GM12878 (cell line): ENCODE results near the gene NRG3. TPM values are rescaled to one million over a fixed set of nuclear protein-coding genes. Genes with fewer than 3 reads are reported as not detected.

Source experiments
- ATAC-seq: fragments of 200-7000 bp; cut with Tn5 transposase; 3 replicates; pipeline ENCODE4 v1.9.1; 2020; ENCODE audit warnings: mild to moderate bottlenecking, moderate library complexity
- BruUV-seq: library from RNA; stranded (reverse); fragments of 400-500 nt; replicated peaks from 2 replicates; lab custom pipeline; 2021; lab: Mats Ljungman, UMichigan
- CTCF ChIA-PET: fragments of 300-600 bp; sonication (Branson Sonifier 250); formaldehyde crosslinking; extraction: SDS; loops from one replicate; lab custom pipeline; 2021; ENCODE audit warnings: inconsistent platforms; lab: Yijun Ruan, JAX
- POLR2A ChIA-PET: fragments of 350-600 bp; formaldehyde crosslinking; extraction: SDS; loops from one replicate; lab custom pipeline; 2021; ENCODE audit warnings: inconsistent platforms; lab: Charles Lee
- RAD21 ChIA-PET: fragments of 300-600 bp; sonication (Branson Sonifier 250); formaldehyde crosslinking; loops from one replicate; lab custom pipeline; 2023; ENCODE audit warnings: antibody characterized with exemption; ENCODE audit not compliant: unreplicated experiment; lab: Charles Lee
- SMC1A ChIA-PET: fragments of 300-600 bp; sonication (Branson Sonifier 250); formaldehyde crosslinking; loops from one replicate; lab custom pipeline; 2023; ENCODE audit not compliant: unreplicated experiment, uncharacterized antibody; lab: Charles Lee
- DNase-seq: peaks from one replicate; pipeline ENCODE4 v3.0.0-alpha.2; 2011; ENCODE audit warnings: low read depth, low spot score
- FAIRE-seq: peaks from 3 replicates; lab custom pipeline; 2011; peaks lifted over from hg19 to GRCh38; lab: Jason Lieb, UNC
- H2AFZ ChIP-seq: 2 replicates; pipeline ENCODE4 v1.6.0; 2011; ENCODE audit warnings: low read depth, low read length, control low read depth; ENCODE audit not compliant: control insufficient read depth
- H3K27ac ChIP-seq: 2 replicates; pipeline ENCODE4 v1.5.1; 2011; ENCODE audit warnings: control low read depth; ENCODE audit not compliant: control insufficient read depth, insufficient read depth
- H3K27me3 ChIP-seq, 2 experiments: replicated peaks in 1 of 2; 2 replicates each; pipeline versions ENCODE4 v1.6.0 to v1.6.1; 2011; ENCODE audit warnings: low read length in 1 of 2; ENCODE audit not compliant: control insufficient read depth in 2 of 2, insufficient read depth in 2 of 2
- H3K36me3 ChIP-seq, 2 experiments: 2 replicates each; pipeline ENCODE4 v1.5.1; 2011; ENCODE audit warnings: low read length in 1 of 2; ENCODE audit not compliant: control insufficient read depth in 2 of 2, insufficient read depth in 2 of 2
- H3K4me1 ChIP-seq: 2 replicates; pipeline ENCODE4 v1.6.1; 2011; ENCODE audit warnings: mild to moderate bottlenecking, low read length, moderate library complexity, mixed read lengths; ENCODE audit not compliant: control insufficient read depth, insufficient read depth
- H3K4me2 ChIP-seq: 2 replicates; pipeline ENCODE4 v1.6.0; 2011; ENCODE audit warnings: control low read depth; ENCODE audit not compliant: control insufficient read depth, insufficient read depth
- H3K4me3 ChIP-seq: fragments of 200-600 bp; sonication (generic); 2 replicates; pipeline ENCODE4 v1.5.1; 2016
- H3K79me2 ChIP-seq: 2 replicates; pipeline ENCODE4 v1.6.0; 2011; ENCODE audit warnings: low read length; ENCODE audit not compliant: control insufficient read depth, insufficient read depth
- H3K9ac ChIP-seq: 2 replicates; pipeline ENCODE4 v1.8.0; 2011; ENCODE audit warnings: low read length, control low read depth, mixed read lengths; ENCODE audit not compliant: control insufficient read depth, insufficient read depth
- H3K9me3 ChIP-seq: replicated peaks from 3 replicates; pipeline ENCODE4 v1.5.1; 2011; ENCODE audit warnings: mild to moderate bottlenecking, low read length; ENCODE audit not compliant: control insufficient read depth, insufficient read depth
- H4K20me1 ChIP-seq: 2 replicates; pipeline ENCODE4 v1.6.0; 2011; ENCODE audit not compliant: control insufficient read depth, insufficient read depth
- BCL11A ChIP-seq: IDR thresholded peaks from 2 replicates; pipeline ENCODE4 v1.6.1; 2011; ENCODE audit warnings: low read depth, low read length
- BMI1 ChIP-seq: fragments of 450-650 bp; IDR thresholded peaks from 2 replicates; pipeline ENCODE4 v1.6.1; 2016; ENCODE audit warnings: mild to moderate bottlenecking, moderate library complexity, borderline replicate concordance
- CEBPZ ChIP-seq: fragments of 150-350 bp; IDR thresholded peaks from 2 replicates; pipeline ENCODE4 v1.6.1; 2016; ENCODE audit warnings: low read depth, low read length
- EED ChIP-seq: sonication (generic); IDR thresholded peaks from 2 replicates; pipeline ENCODE4 v1.6.1; 2016; ENCODE audit warnings: antibody characterized with exemption, low read depth
- FOXK2 ChIP-seq: fragments of 450-650 bp; IDR thresholded peaks from 2 replicates; pipeline ENCODE4 v1.6.1; 2017; ENCODE audit warnings: mild to moderate bottlenecking, moderate library complexity
- IKZF2 ChIP-seq, 2 experiments: fragments of 450-650 bp; IDR thresholded peaks; 2 replicates each; pipeline ENCODE4 v1.6.1; 2017; ENCODE audit warnings: mild to moderate bottlenecking in 2 of 2, moderate library complexity in 2 of 2
- MEF2B ChIP-seq: fragments of 450-650 bp; IDR thresholded peaks from 2 replicates; pipeline ENCODE4 v1.6.1; 2018; ENCODE audit warnings: mild to moderate bottlenecking, moderate library complexity; ENCODE audit not compliant: partially characterized antibody, poor library complexity, severe bottlenecking
- POLR2A ChIP-seq: IDR thresholded peaks from 2 replicates; pipeline ENCODE4 v1.6.1; 2011; ENCODE audit warnings: low read depth, mild to moderate bottlenecking, low read length
- RB1 ChIP-seq: fragments of 450-650 bp; formaldehyde crosslinking; IDR thresholded peaks from 2 replicates; pipeline ENCODE4 v1.6.1; 2017; ENCODE audit warnings: mild to moderate bottlenecking, borderline replicate concordance
- SKIL ChIP-seq: fragments of 450-650 bp; IDR thresholded peaks from 2 replicates; pipeline ENCODE4 v1.6.1; 2017; ENCODE audit warnings: mild to moderate bottlenecking, low read depth, inconsistent platforms; ENCODE audit not compliant: poor library complexity, severe bottlenecking
- SMAD1 ChIP-seq: fragments of 450-650 bp; IDR thresholded peaks from 2 replicates; pipeline ENCODE4 v1.6.1; 2018; ENCODE audit warnings: mild to moderate bottlenecking, low read depth; ENCODE audit not compliant: partially characterized antibody
- SMARCA5 ChIP-seq: fragments of 450-650 bp; IDR thresholded peaks from 2 replicates; pipeline ENCODE4 v1.6.1; 2017; ENCODE audit warnings: mild to moderate bottlenecking
- SRF ChIP-seq, 2 experiments: IDR thresholded peaks; 2 replicates each; pipeline ENCODE4 v1.6.1; 2011; ENCODE audit warnings: low read depth in 2 of 2, low read length in 2 of 2, mild to moderate bottlenecking in 1 of 2, moderate library complexity in 1 of 2
- SUZ12 ChIP-seq: fragments of 200-600 bp; sonication (generic); IDR thresholded peaks from one replicate; pipeline ENCODE4 v1.6.1; 2018; ENCODE audit warnings: antibody characterized with exemption, mild to moderate bottlenecking; ENCODE audit not compliant: unreplicated experiment
- TCF3 ChIP-seq: IDR thresholded peaks from 2 replicates; pipeline ENCODE4 v1.6.1; 2012; ENCODE audit warnings: low read depth, mild to moderate bottlenecking, low read length, borderline replicate concordance; ENCODE audit not compliant: insufficient read depth
- WGBS: methylation state at CpG from one replicate; pipeline ENCODE4 v1.1.6; 2016; ENCODE audit warnings: low lambda C conversion rate; ENCODE audit not compliant: insufficient replicate concordance, insufficient coverage; ENCODE audit errors: missing lambda C conversion rate; 5-methylcytosine and 5-hydroxymethylcytosine counted together
- in situ Hi-C: fragments of 300-500 bp; cut with MboI; formaldehyde crosslinking; loops from 9 replicates; pipeline ENCODE4 v1.14.3; 2018; ENCODE audit warnings: mixed read lengths
- intact Hi-C: fragments of 100-400 bp; cut with micrococcal nuclease; formaldehyde crosslinking; loops from one replicate; pipeline ENCODE4 v1.14.2; 2022; ENCODE audit not compliant: unreplicated experiment
- polyA plus RNA-seq, 11 experiments: library from polyadenylated mRNA; depleted of rRNA in 4 of 11; unstranded in 6 of 11; stranded (reverse) in 5 of 11; fragments of >200 nt; fragmentation: Nextera tagmentation in 4 of 11; fragmentation: Illumina TruSeq in 1 of 11; extraction: Ambion mirVana in 4 of 11; extraction: Trizol in 1 of 11; gene quantifications; 1 replicate in 1 of 11; 2 replicates in 10 of 11; pipeline versions ENCODE4 v1.2.1 to v1.2.3, GENCODE V29; 2011 to 2016; ENCODE audit warnings: inconsistent platforms in 2 of 11, missing spikeins in 2 of 11, low read depth in 1 of 11
- total RNA-seq, 4 experiments: library from RNA; depleted of rRNA in 3 of 4; stranded (reverse); fragments of >200 nt in 3 of 4; fragmentation: Illumina TruSeq in 1 of 4; extraction: Trizol in 1 of 4; gene quantifications; 2 replicates each; pipeline versions ENCODE4 v1.2.1 to v1.2.3, GENCODE V29; 2013 to 2021

The NRG3 gene
- total and polyA plus RNA-seq, 10 of the 15 experiments (the other 5 are each of a cell fraction or from before 2014, with no cell fraction given) = 0.03 to 0.41 (median 0.17) TPM; not detected in 3

- no peak overlapping the region for H3K27ac ChIP-seq
- H3K9ac ChIP-seq = no peak overlapping the region
- 55% methylated on average over 2 of the region's 2 CpGs for WGBS
- ChIA-PET SMC1A (no interaction called here), RAD21 (no interaction called here), CTCF (no interaction called here), POLR2A (no interaction called here)
- no peaks in the 10 kb centered on the region for H4K20me1 ChIP-seq
- H3K9me3 ChIP-seq = no peaks in the 10 kb centered on the region
- in situ Hi-C loops (no loop called here), intact Hi-C loops (no loop called here)
- H3K79me2 ChIP-seq = no peaks in the 10 kb centered on the region
- no TSS peak for BruUV-seq
- no peak overlapping the region for H3K4me2 ChIP-seq
- no peak overlapping the region for H2AFZ ChIP-seq
- no peaks in the 10 kb centered on the region for H3K4me1 ChIP-seq
- H3K27me3 ChIP-seq = no peaks in the 10 kb centered on the region
- ATAC-seq (no peak), DNase-seq (no peak), FAIRE-seq (no peak)
- no peaks in the 10 kb centered on the region for H3K36me3 ChIP-seq
- no peak for TF ChIP-seq MEF2B
- no peak for TF ChIP-seq POLR2A
- no peak for TF ChIP-seq BCL11A
- no peak for TF ChIP-seq RB1
- TF ChIP-seq SKIL = no peak
- TF ChIP-seq FOXK2 = no peak
- no peak for TF ChIP-seq EED
- TF ChIP-seq CEBPZ = no peak
- no peak for TF ChIP-seq TCF3
- TF ChIP-seq IKZF2 (IDR thresholded peaks at IDR 0.05) = no peak
- no peak for TF ChIP-seq SMAD1
- TF ChIP-seq SUZ12 = no peak
- TF ChIP-seq SMARCA5 = no peak
- no peak for TF ChIP-seq BMI1
- no peak for TF ChIP-seq SRF (IDR thresholded peaks at IDR 0.05; ENCODE audit: low read depth in 2 of 2, low read length in 2 of 2)
- H3K4me3 ChIP-seq = no peak overlapping the region
Observed at GRCh38 chr10:82497439-82497838, 622.4 kb downstream of the NRG3 start.
